Activated CD8-positive, alpha-beta memory T cell treated with anti-CD3 and anti-CD28 coated beads, Interleukin-2, amount 10 ng/mL, durations not matched to agents 7 days and 5 days (primary cell): ENCODE measurements around the gene DMAC2. TPM values are rescaled to one million over a fixed set of nuclear protein-coding genes. Genes with fewer than 3 reads are reported as not detected.
"Not testable (repeated sequence)": the region's sequence is repeated elsewhere in the genome, so short reads cannot be mapped to it uniquely, and the experiment has no call there.

Experiments used
- ATAC-seq: fragments of 150-1000 bp; cut with Tn5 transposase; one replicate; pipeline ENCODE4 v1.10.0; 2021; ENCODE audit warnings: moderate library complexity
- CTCF ChIA-PET: fragments of 350-600 bp; sonication (Branson Sonifier 250); formaldehyde crosslinking; loops from one replicate; lab custom pipeline; 2021; ENCODE audit warnings: antibody characterized with exemption; lab: Charles Lee
- DNase-seq: peaks from one replicate; pipeline ENCODE4 v3.0.0-alpha.2; 2020
- H3K27ac Mint-ChIP-seq: one replicate; pipeline ENCODE4 v1.8.0; 2021; ENCODE audit warnings: mild to moderate bottlenecking, mixed read lengths
- H3K27me3 Mint-ChIP-seq: one replicate; pipeline ENCODE4 v1.8.0; 2021; ENCODE audit warnings: mixed read lengths
- H3K36me3 Mint-ChIP-seq: one replicate; pipeline ENCODE4 v1.8.0; 2021; ENCODE audit warnings: mild to moderate bottlenecking, mixed read lengths
- H3K4me1 Mint-ChIP-seq: one replicate; pipeline ENCODE4 v1.8.0; 2021; ENCODE audit warnings: mixed read lengths
- H3K4me3 Mint-ChIP-seq: one replicate; pipeline ENCODE4 v1.8.0; 2021; ENCODE audit warnings: mild to moderate bottlenecking, moderate library complexity, mixed read lengths
- H3K9me3 Mint-ChIP-seq: one replicate; pipeline ENCODE4 v1.8.0; 2022; ENCODE audit warnings: low read depth, mixed read lengths
- total RNA-seq, 2 experiments: library from RNA; stranded (reverse); gene quantifications; one replicate each; pipeline ENCODE4 v1.2.3, GENCODE V29; 2021

The DMAC2 gene
- total RNA-seq, 2 experiments from 2014 or later = 43.2 to 56.5 TPM

- H3K36me3 Mint-ChIP-seq = no peaks in the 10 kb centered on the region
- CTCF ChIA-PET = interaction anchor here (1.2 to 1.3 kb wide), 3 partner anchors 10 to 194 kb away, joined by 3 read pairs; no protein-coding TSS in a partner anchor
- H3K4me3 Mint-ChIP-seq = peak overlapping the region; percentile 97
- no peak for ATAC-seq
- DNase-seq = no peak
- H3K27ac Mint-ChIP-seq = peak overlapping the region; percentile 97
- no peaks in the 10 kb centered on the region for H3K27me3 Mint-ChIP-seq
- H3K9me3 Mint-ChIP-seq = no peaks in the 10 kb centered on the region
- H3K4me1 Mint-ChIP-seq = peaks cover 37% of the 10 kb centered on the region
These were observed 41.1 kb downstream of the DMAC2 start for GRCh38 chr19:41398598-41398997.

GRCh38 chr19:41398050-41398418 lies 41.7 kb downstream of the DMAC2 start:
- peaks cover 37% of the 10 kb centered on the region for H3K4me1 Mint-ChIP-seq

GRCh38 chr19:41397086-41398049 lies 42.3 kb downstream of the DMAC2 start, which contains the start of the genes BCKDHA and EXOSC5:
BCKDHA (plus strand) TSS chr19:41397818; CDS start chr19:41397828, 10 bp downstream.
EXOSC5 (minus strand) TSS chr19:41397359; CDS start chr19:41397328, 31 bp downstream.
- Mint-ChIP-seq H3K27me3 (no peaks in the 10 kb centered on the region), H3K36me3 (no peaks in the 10 kb centered on the region), H3K27ac (peak within 1 kb of the TSS; percentile 97), H3K4me3 (peak within 1 kb of the TSS; percentile 97), H3K9me3 (no peaks in the 10 kb centered on the region), H3K4me1 (peaks cover 37% of the 10 kb centered on the region)
- CTCF ChIA-PET = interaction anchor here (1.3 kb wide), 1 partner anchor 34 kb away, joined by 3 read pairs; no protein-coding TSS in a partner anchor
- DNase-seq = peak; percentile 100
- ATAC-seq = peak; percentile 98

More at GRCh38 chr19:41398050-41398418, 41.7 kb downstream of the DMAC2 start:
- CTCF ChIA-PET = interaction anchor here (1.2 to 1.3 kb wide), 3 partner anchors 10 to 194 kb away, joined by 3 read pairs; no protein-coding TSS in a partner anchor
- Mint-ChIP-seq H3K27ac (peak overlapping the region; percentile 97), H3K9me3 (no peaks in the 10 kb centered on the region), H3K36me3 (no peaks in the 10 kb centered on the region), H3K4me3 (peak overlapping the region; percentile 97), H3K27me3 (no peaks in the 10 kb centered on the region)
- ATAC-seq (no peak), DNase-seq (no peak)

- ATAC-seq (no peak), DNase-seq (no peak)
- peak overlapping the region; percentile 6 for H3K4me3 Mint-ChIP-seq
- H3K27ac Mint-ChIP-seq = no peak overlapping the region
- H3K27me3 Mint-ChIP-seq = no peaks in the 10 kb centered on the region
- H3K9me3 Mint-ChIP-seq = no peaks in the 10 kb centered on the region
- peaks cover 6% of the 10 kb centered on the region for H3K36me3 Mint-ChIP-seq
- H3K4me1 Mint-ChIP-seq = peaks cover 34% of the 10 kb centered on the region
- CTCF ChIA-PET = no interaction called here
These were observed 44.4 kb downstream of the DMAC2 start for GRCh38 chr19:41395355-41395754.

GRCh38 chr19:41392775-41393174 lies 46.9 kb downstream of the DMAC2 start:
- no peaks in the 10 kb centered on the region for H3K9me3 Mint-ChIP-seq
- no peak overlapping the region for H3K27ac Mint-ChIP-seq
- no peaks in the 10 kb centered on the region for H3K27me3 Mint-ChIP-seq
- peaks cover 9% of the 10 kb centered on the region for H3K36me3 Mint-ChIP-seq
- peaks cover 16% of the 10 kb centered on the region for H3K4me1 Mint-ChIP-seq
- DNase-seq (no peak), ATAC-seq (no peak)
- CTCF ChIA-PET = no interaction called here
- H3K4me3 Mint-ChIP-seq = no peak overlapping the region

GRCh38 chr19:41391618-41392017 lies 48.1 kb downstream of the DMAC2 start:
- H3K36me3 Mint-ChIP-seq = peaks cover 9% of the 10 kb centered on the region
- ATAC-seq (no peak), DNase-seq (no peak)
- peaks cover 14% of the 10 kb centered on the region for H3K4me1 Mint-ChIP-seq
- H3K4me3 Mint-ChIP-seq = no peak overlapping the region
- no peaks in the 10 kb centered on the region for H3K9me3 Mint-ChIP-seq
- no peak overlapping the region for H3K27ac Mint-ChIP-seq
- no peaks in the 10 kb centered on the region for H3K27me3 Mint-ChIP-seq
- CTCF ChIA-PET = no interaction called here

- Mint-ChIP-seq H3K4me3 (no peak overlapping the region), H3K27ac (no peak overlapping the region), H3K27me3 (no peaks in the 10 kb centered on the region), H3K4me1 (no peaks in the 10 kb centered on the region), H3K36me3 (peaks cover 8% of the 10 kb centered on the region), H3K9me3 (no peaks in the 10 kb centered on the region)
- ATAC-seq = no peak
- CTCF ChIA-PET = no interaction called here
- DNase-seq = no peak
These were observed 53.3 kb downstream of the DMAC2 start for GRCh38 chr19:41386442-41386841.

GRCh38 chr19:41384351-41384750 lies 55.4 kb downstream of the DMAC2 start:
- ATAC-seq (no peak), DNase-seq (no peak)
- CTCF ChIA-PET = interaction anchor here (1.4 kb wide), 1 partner anchor 180 kb away, joined by 4 read pairs; no protein-coding TSS in a partner anchor
- H3K36me3 Mint-ChIP-seq = peaks cover 1% of the 10 kb centered on the region
- no peak overlapping the region for H3K27ac Mint-ChIP-seq
- H3K9me3 Mint-ChIP-seq = no peaks in the 10 kb centered on the region
- no peak overlapping the region for H3K4me3 Mint-ChIP-seq
- no peaks in the 10 kb centered on the region for H3K4me1 Mint-ChIP-seq
- no peaks in the 10 kb centered on the region for H3K27me3 Mint-ChIP-seq

- H3K27me3 Mint-ChIP-seq, H3K4me1 Mint-ChIP-seq, H3K4me3 Mint-ChIP-seq, H3K36me3 Mint-ChIP-seq, ATAC-seq, H3K9me3 Mint-ChIP-seq, DNase-seq, H3K27ac Mint-ChIP-seq, CTCF ChIA-PET: not testable (repeated sequence)
These were observed 58.2 kb downstream of the DMAC2 start for GRCh38 chr19:41381536-41381935.

Other genes with a start within 250 kb of the DMAC2 start
- gene CYP2S1, start 246.7 kb downstream of the DMAC2 start, total RNA-seq = under 1 TPM in 1 of 2 experiments, not detected in 1; 0.19 TPM
- gene AXL, start 220.7 kb downstream of the DMAC2 start, total RNA-seq = under 1 TPM; 0.05 to 0.29 TPM
- gene HNRNPUL1, start 175.5 kb downstream of the DMAC2 start, total RNA-seq = 100 to 1,000 TPM; 342 to 348 TPM
- gene CCDC97, start 129.7 kb downstream of the DMAC2 start, total RNA-seq = 10 to 100 TPM; 42.9 to 43.5 TPM
- gene TGFB1, start 86.0 kb downstream of the DMAC2 start, total RNA-seq = 100 to 1,000 TPM; 171 to 179 TPM
- gene B9D2, start 75.8 kb downstream of the DMAC2 start, total RNA-seq = 1 to 10 TPM; 8.2 to 9.3 TPM
- 1 to 10 TPM; 4.8 to 6.0 TPM for gene TMEM91, start 63.4 kb downstream of the DMAC2 start, total RNA-seq
- gene EXOSC5, start 42.6 kb downstream of the DMAC2 start, total RNA-seq = 10 to 100 TPM; 24.4 to 36.0 TPM
- gene BCKDHA, start 42.1 kb downstream of the DMAC2 start, total RNA-seq = 10 to 100 TPM; 18.7 to 20.1 TPM
- gene B3GNT8, start 12.5 kb downstream of the DMAC2 start, total RNA-seq = 1 to 10 TPM; 3.2 TPM
- gene ERICH4, start 3.2 kb upstream of the DMAC2 start, total RNA-seq = not detected
- gene CEACAM21, start 136.3 kb upstream of the DMAC2 start, total RNA-seq = 10 to 100 TPM; 54.6 to 57.1 TPM
- not detected for gene CEACAM4, start 187.2 kb upstream of the DMAC2 start, total RNA-seq
- not detected for gene CEACAM7, start 248.4 kb upstream of the DMAC2 start, total RNA-seq